HL-60 (cell line): Measurements from ENCODE around the gene FGF18.

Experiments
- GABPA ChIP-seq: IDR thresholded peaks from 2 replicates; pipeline ENCODE4 v1.6.1; 2012; ENCODE audit warnings: low read depth
- TF ChIP-seq, protein P1 (sequence below): IDR thresholded peaks from one replicate; pipeline ENCODE4 v1.5.1; 2011; ENCODE audit warnings: low read length, control low read depth, inconsistent platforms; ENCODE audit not compliant: insufficient read depth

DNA sequence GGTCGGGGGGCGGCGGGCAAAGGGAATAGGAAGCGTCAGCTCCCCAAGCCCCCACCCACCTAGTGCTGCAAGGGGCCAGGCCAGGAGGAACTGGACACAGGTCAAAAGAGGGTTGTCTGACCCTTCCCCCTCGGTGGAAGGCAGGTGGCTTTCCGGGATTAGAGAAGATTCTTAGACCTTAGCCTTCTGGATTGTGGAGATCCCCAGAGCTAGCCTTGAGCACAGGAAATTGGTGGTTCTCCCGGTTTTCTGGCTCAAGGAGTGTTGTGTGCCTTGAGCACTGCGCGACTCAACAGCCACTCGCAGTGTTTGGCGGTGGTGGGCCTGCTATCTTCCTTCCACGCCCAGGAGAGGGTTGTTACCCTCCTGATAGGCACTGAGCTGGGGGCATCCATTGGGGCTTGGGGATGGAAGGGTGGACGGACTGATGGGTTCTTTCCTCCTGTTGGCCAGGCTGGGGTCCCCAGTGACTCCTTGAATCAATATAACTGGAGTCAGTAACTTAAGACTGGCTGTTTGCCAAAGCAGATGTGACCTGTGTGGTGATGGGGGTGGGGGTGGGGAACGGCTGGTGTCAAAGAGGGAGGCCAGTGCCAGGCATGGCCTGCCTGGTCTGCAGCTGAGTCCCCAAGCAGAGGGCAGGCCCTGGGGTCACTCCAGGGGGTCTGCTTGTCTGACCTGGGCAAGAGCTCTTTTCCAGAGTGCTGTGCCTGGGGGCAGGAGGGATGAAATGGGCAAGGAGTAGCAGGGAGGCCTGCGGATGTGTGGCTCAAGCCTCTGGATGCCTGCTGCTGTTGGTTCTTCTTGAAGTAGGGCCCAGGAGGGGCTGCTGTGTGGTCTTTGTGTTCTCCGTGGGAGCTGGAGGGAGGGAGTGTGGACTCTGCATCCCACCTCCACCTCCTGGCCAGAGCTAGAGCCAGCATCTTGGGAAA lies 2.1 kb downstream of the FGF18 start:
- TF ChIP-seq, protein P1, sequence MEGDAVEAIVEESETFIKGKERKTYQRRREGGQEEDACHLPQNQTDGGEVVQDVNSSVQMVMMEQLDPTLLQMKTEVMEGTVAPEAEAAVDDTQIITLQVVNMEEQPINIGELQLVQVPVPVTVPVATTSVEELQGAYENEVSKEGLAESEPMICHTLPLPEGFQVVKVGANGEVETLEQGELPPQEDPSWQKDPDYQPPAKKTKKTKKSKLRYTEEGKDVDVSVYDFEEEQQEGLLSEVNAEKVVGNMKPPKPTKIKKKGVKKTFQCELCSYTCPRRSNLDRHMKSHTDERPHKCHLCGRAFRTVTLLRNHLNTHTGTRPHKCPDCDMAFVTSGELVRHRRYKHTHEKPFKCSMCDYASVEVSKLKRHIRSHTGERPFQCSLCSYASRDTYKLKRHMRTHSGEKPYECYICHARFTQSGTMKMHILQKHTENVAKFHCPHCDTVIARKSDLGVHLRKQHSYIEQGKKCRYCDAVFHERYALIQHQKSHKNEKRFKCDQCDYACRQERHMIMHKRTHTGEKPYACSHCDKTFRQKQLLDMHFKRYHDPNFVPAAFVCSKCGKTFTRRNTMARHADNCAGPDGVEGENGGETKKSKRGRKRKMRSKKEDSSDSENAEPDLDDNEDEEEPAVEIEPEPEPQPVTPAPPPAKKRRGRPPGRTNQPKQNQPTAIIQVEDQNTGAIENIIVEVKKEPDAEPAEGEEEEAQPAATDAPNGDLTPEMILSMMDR = no peak
- TF ChIP-seq GABPA = no peak
